BE2C (cell line): ENCODE data around the gene ZNF516.

Source experiments
- DNase-seq: peaks from one replicate; pipeline ENCODE4 v3.0.0-alpha.2; 2020
- H3K27me3 ChIP-seq: fragments of 250-450 bp; sonication (Bioruptor Pico); 2 replicates; pipeline ENCODE4 v1.5.1; 2020; ENCODE audit warnings: mild to moderate bottlenecking
- H3K36me3 ChIP-seq: fragments of 250-450 bp; sonication (Bioruptor Pico); 2 replicates; pipeline ENCODE4 v1.5.1; 2020; ENCODE audit warnings: mild to moderate bottlenecking
- H3K4me1 ChIP-seq: fragments of 250-450 bp; sonication (Bioruptor Pico); 2 replicates; pipeline ENCODE4 v1.5.1; 2020
- H3K4me3 ChIP-seq: 2 replicates; pipeline ENCODE4 v1.5.1; 2011; ENCODE audit warnings: low read depth, low read length
- H3K9me3 ChIP-seq: fragments of 250-450 bp; sonication (Bioruptor Pico); 2 replicates; pipeline ENCODE4 v1.5.1; 2020
- CTCF ChIP-seq: IDR thresholded peaks from 2 replicates; pipeline ENCODE4 v1.5.1; 2012; ENCODE audit warnings: mild to moderate bottlenecking, low read depth, low read length

Gene ZNF516

DNA sequence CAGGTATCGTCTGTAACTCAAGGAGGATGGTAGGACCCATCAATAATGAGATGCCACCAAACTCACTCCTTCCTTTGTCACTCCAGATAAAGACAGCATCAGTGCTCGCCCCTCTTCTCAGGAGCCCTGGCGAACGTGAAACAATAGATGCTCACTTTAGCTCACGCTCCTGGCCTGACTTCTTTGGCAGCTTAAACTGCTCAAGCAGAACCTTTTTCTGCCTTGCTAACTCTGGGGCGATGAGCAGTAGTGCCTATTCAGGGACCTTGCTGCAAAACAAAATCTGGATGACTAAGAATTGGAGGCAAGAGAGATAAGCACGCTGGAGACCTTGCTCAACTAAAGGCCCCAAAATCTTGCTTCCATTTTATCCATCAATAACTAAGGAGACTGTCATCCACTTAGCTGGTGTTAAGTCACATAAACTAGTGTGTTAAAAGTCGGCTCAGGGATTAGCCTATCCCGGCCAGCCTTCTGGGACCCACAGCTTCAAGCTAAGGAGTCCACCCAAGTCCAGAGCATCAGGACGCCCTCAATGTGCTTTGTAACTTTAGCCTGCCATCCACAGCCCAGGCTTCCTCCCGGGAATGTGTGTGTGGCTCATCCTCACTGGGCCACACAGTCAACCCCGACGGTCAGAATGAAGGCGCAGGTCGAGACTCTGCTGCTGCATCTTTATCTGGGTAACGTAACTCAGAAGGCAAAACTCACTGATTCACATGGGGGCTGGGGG, 38.9 kb downstream of the ZNF516 start:
- H3K9me3 ChIP-seq: no peaks in the 10 kb centered on the region
- H3K27me3 ChIP-seq: no peaks in the 10 kb centered on the region
- no peaks in the 10 kb centered on the region for H3K36me3 ChIP-seq
- no peak for TF ChIP-seq CTCF
- no peak for DNase-seq
- no peak overlapping the region for H3K4me3 ChIP-seq
- no peaks in the 10 kb centered on the region; the same call in 1 of the 2 replicates for H3K4me1 ChIP-seq

- no peaks in the 10 kb centered on the region for H3K36me3 ChIP-seq
- H3K4me3 ChIP-seq: no peak overlapping the region
- no peak for DNase-seq
- no peaks in the 10 kb centered on the region for H3K27me3 ChIP-seq
- no peak for TF ChIP-seq CTCF
- H3K9me3 ChIP-seq: no peaks in the 10 kb centered on the region
- no peaks in the 10 kb centered on the region; the same call in 1 of the 2 replicates for H3K4me1 ChIP-seq
Measured at GRCh38 chr18:76455003-76455676, 39.9 kb downstream of the ZNF516 start.

GRCh38 chr18:76454418-76454817, 40.6 kb downstream of the ZNF516 start:
- no peak for TF ChIP-seq CTCF
- no peaks in the 10 kb centered on the region for H3K36me3 ChIP-seq
- no peak for DNase-seq
- no peaks in the 10 kb centered on the region; the same call in 1 of the 2 replicates for H3K4me1 ChIP-seq
- H3K4me3 ChIP-seq: no peak overlapping the region
- H3K27me3 ChIP-seq: no peaks in the 10 kb centered on the region
- no peaks in the 10 kb centered on the region for H3K9me3 ChIP-seq

- Histone ChIP-seq H3K27me3 (no peaks in the 10 kb centered on the region), H3K36me3 (no peaks in the 10 kb centered on the region), H3K4me3 (no peak overlapping the region), H3K4me1 (no peaks in the 10 kb centered on the region; the same call in 1 of the 2 replicates), H3K9me3 (no peaks in the 10 kb centered on the region)
- TF ChIP-seq CTCF: no peak
- DNase-seq: no peak
Measured at GRCh38 chr18:76453932-76454331, 41.1 kb downstream of the ZNF516 start.

DNA sequence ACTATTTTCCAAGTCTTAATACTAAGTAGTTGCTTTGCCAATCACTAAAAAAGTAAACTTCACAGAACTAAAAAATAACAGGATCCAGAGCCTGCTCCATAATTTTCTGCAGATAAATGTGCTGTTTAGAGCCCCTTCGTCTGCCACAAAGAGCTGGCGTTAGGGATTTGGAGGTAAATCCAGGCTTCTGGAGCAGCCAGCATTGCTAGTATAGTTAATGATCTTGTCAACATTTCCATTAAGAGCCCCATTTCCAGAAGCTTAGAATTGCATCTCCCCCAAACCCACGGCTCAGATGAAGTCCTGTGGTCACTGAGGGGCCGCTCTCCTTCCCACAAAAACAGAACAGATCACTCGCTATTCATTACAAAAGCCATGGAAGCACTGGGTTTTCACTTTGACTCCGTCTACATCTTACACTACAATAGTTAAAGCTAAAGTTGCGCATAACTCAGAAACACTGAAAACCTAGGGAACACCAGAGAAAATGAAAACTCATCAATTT, 41.9 kb downstream of the ZNF516 start:
- H3K36me3 ChIP-seq: no peaks in the 10 kb centered on the region
- H3K4me3 ChIP-seq: no peak overlapping the region
- no peak for TF ChIP-seq CTCF
- H3K4me1 ChIP-seq: no peaks in the 10 kb centered on the region; the same call in 1 of the 2 replicates
- H3K9me3 ChIP-seq: no peaks in the 10 kb centered on the region
- H3K27me3 ChIP-seq: no peaks in the 10 kb centered on the region
- DNase-seq: no peak

- no peaks in the 10 kb centered on the region for H3K9me3 ChIP-seq
- no peaks in the 10 kb centered on the region for H3K27me3 ChIP-seq
- no peaks in the 10 kb centered on the region for H3K36me3 ChIP-seq
- TF ChIP-seq CTCF: no peak
- DNase-seq: no peak
- peaks cover 4% of the 10 kb centered on the region; the same call in 1 of the 2 replicates for H3K4me1 ChIP-seq
- H3K4me3 ChIP-seq: peak overlapping the region; percentile 55
Measured at GRCh38 chr18:76452357-76452756, 42.7 kb downstream of the ZNF516 start.
